NCI-H187 (cell line): ENCODE measurements around the gene RING1.

ENCODE experiments used
- DNase-seq, 2 experiments: peaks; one replicate each; lab custom pipeline; 2025; lab: John Stamatoyannopoulos, UW

RING1 gene

DNA sequence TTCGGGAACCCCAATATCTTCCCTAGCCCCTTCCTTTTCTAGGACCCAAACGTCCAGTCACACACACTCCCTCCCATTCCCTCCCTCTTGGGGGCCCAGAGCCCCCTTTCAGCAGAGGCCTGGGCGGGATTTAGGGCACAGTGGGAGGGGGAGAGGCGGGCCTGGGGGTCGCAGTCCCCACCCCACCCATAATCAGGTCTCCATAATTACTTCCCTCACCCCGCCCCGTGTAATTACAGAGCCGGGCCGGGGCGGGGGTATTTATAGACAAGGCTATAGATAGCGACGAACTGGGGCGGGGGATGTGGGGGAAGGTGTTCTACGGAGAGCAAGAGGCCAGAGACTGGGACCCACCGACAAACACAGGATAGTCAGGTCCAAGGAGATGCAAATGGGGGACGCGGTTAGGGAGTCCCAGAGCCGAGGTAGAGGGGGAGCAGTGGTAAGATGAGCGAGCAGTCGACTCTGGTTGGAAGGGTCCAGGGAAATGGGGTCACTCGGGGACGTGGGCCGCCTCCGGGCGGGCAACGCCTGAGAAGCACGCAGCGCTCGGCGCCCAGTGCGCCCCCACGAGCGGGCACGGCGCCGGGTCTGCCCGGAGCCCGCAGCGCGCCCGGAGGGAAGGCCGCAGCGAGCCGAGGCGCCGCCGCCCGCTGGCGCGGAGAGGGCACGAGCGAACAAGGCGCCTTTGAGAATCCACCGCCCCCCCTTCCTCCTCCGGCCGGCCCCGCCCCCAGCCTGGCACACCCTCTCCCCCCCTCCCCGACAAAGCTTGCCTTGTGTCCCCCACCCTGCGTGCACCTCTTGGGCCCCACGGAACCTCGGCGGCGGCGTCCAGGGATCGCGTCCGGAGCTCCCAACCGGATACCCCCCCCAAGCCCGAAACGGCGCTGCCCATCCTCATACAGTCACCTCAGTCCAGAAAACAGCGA lies 15.4 kb upstream of the RING1 start:
- no peak for DNase-seq

DNA sequence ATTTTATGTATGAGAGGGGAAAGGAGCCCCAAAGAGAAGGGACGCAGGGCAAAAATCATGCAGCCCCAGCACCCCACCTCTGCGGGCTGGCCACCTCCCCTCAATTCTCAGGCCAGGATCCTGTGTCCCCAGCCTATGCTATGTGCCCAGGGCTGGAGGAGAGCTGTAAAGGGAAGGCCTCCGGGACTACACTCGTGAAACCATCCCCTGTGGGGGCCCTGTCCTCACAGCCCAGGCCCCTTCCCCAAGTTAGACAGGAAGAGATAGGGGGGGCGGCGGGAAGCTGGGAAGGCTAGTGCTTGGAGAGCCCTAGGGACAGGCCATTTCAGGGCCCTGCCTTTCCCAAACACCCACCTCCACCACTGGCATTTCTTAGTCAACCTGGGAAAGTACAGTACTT lies 14.7 kb upstream of the RING1 start:
- no peak for DNase-seq

DNA sequence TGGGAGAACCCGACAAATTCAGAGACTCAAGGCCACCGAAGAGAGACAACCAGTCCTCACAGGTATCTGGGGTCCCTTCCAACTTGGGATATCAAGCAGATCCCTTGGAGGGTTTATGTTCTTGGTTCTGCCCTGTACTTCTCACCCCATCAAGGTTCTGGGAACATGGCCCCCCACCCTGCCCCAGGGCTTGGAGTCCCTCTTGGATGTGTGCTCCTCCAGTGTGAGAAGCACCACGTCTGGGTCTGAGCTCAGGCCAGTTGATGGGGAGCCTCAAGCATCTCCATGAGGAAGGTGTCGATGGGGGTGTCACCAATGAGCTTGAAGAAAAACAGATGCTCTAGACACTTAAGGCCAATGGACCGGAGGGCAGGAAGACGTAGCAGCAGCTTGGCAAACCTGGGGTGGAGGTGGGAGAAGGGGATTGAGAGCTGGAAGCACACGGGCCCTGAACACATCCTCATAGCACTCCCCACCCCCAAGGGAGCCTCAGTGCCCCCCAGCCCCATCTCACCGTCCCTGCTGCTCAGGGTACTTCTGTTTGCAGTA lies 13.8 kb upstream of the RING1 start:
- no peak for DNase-seq

DNA sequence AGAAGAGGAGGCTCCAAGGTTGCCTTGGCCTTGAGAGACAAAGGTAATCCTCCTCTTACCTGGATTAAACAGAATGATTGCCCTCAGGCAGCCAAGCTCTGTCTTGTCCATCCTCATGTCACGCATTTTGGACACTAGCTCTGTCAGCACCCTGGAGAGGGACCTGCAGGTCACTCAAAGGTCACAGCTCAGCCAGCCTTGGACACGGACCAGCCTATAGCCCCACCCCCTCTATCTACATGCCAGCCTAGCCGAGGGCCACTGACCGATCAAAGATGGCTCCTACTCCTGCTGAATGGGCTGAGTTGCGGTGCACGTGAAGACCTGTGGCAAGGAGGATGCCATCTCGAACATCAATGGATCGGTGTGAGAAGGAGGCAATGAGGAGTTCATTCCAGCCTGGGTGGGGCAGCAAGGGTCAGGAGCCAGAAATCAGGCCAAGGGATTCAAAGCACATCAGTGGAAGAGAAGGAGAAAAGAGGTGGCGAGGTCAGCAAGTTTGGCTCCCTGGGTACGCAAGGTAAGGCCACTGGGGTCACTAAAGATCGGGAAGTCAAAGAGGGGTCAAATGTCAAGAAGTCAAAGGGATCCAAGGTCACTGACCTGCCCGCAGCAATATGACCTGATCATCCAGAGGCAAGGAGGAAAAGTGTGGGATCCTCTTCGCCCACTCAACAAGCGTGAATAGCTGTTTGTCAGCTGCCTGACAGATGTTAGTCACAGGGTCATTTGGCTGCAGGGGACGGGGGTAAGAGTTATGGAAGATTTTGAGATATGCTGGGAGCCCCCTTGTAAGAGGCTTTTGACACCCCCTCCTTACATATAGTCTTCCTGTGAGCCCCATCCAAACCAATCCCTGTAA lies 12.8 kb upstream of the RING1 start:
- DNase-seq: no peak

DNA sequence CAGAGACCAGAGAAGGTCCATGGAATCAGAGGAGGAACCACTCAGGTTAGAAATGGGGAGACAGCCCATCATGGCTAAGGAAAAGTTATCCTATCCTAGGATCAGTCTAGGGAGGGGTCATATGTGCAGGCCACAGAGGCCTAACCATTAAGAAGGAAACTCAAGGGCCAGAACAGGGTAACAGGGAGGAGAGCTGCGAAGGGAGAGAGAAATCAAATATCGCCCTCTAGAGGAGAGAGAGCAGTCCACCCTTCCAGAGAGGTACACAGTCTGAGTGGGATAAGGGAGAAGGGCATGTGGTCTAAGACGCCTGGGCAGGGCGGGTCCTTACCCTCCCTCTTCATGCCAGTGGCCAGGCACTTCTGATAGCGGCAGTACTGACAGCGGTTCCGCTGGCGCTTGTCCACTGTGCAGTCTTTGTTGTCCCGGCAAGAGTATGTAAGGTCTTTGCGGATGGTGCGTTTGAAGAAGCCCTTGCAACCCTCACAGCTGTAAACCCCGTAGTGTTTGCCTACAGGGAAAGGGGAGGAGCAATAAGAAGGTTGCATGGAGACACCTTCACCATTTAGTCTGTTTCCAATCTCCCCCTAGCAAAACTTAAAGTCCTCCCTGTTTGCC lies 10.8 kb upstream of the RING1 start:
- DNase-seq: no peak

DNA sequence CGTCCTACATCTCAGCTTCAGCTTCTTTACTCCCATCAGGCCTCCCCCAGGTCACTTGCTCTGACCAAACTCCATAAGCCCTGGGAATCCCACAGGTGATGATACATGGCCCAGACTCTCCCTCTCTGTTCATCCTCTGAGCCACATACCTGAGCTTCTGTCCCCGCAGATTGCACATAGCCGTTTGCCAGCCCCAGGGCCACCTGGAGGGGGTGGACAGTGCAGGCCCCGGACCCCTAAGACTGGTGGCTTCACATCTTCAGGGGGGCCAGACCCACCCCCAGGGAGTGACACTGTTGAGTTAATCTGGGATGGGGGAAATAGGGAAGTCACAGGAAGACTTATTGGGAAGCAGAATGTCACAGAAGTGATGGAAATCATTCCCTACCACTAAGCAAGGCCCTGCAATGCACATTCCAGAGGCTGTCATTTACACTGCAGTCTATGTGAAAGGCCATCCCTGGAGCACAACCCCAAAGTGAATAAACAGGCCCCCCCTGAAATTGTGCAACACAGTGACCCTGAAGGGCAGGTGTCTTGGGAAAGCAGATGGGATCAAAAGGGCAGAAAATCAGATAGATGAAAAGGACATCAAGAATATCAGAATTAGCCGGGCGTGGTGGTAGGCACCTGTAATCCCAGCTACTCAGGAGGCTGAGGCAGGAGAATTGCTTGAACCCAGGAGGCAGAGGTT lies 10.0 kb upstream of the RING1 start:
- DNase-seq: no peak

DNA sequence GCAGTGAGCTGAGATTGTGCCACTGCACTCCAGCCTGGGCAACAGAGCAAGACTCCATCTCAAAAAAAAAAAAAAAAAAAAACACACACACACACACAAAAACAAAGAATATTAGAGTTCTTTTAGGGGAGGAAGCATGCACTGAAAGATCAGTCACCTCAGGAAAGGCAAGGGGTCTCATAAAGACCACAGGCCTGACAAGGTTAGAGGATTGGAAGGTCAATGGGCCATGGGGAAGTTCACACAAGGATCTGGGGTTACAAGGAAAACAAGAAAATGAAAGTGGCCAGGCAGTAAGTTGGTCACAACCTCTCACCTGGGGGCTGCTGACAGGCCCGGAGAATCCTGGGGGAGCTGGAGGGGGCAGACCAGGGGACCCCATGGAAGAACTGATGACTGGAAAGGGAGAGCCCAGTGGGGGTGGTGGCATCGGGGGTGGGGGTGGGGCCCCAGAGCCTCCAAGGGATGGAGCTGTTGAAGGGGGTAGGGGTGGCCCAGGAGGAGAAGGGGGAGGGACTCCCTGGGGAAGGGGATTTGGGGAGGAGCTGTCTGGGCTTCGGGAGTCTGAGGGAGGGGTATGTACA lies 9.4 kb upstream of the RING1 start:
- no peak for DNase-seq

DNA sequence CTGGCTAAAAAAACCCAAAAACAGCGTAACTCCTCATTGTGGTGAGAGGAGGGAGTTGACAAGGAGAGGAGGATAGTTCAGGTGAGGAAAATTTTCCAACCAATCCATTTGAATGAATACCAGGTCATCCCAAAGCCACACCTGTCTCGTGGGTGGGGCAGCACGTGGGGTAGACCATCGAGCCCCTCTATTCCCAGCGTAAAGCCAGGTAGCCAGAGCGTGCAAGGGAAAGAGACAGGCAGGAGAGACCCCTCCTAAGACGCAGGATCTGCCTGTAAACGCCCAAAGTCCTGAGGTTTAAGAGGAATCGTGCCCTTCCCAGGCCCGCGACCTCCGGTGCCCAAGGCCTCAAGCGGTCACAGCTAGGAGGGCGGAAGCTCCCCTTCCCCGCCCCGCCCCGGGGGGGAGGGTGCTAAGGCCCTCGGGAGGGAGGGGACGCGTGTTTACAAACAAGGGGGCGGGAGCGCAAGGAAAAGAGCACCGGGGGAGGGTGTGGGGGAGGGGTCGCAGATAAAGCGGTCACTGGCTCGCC lies 8.5 kb upstream of the RING1 start:
- peak; percentile 52 to 70 for DNase-seq

DNA sequence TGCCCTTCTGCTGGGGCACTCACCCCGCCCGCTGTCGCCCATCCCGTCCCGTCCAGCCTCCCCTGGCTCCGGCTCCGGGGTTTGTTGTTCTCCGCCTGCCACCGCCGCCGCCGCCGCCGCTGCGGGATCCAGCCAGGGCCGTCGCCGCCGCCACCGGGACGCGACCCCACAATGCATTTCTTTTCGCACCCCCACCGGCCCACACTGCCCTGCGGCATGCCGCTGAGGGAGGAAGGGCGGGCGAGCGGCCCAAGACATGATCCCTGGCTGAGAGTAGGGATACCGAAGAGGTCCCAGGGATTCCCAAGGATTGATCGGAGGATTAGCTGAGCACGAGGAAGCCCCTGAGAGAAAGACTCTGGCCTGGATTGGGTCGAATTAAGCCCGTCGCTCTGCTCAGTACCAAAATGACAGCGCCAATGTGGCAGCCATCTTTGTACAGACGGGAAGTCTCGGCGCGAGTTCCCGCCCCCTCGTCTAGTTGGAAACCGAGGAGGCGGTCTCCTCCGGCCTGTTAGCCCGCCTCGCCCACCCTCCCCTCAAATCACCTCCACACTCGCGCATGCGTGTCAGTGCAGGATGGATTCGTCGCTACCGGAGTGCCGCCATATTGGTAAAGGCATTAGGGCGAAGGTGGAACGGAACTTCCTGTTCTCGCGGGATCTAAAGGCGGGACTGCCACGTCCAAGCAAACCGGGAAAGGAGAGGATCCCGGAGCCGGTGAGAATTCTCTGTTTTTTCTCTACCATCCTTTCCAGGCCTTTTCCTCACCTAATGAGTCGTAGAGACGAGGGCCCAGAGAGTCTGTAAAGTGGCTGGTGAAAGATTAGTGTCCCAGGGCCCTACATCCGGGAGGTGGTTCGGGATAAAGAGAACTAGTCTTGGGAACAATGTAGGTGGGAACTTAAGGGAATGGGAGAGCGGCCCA lies 7.8 kb upstream of the RING1 start, which contains the start of the genes RXRB and SLC39A7:
Gene RXRB (minus strand): TSS at position 447 of the 928 bp plus-strand sequence. CDS start 189 bp downstream, at position 258.
Gene SLC39A7 (plus strand): TSS at position 649 of the 928 bp plus-strand sequence. CDS start 379 bp downstream, outside the sequence.
- peak; percentile 94 to 96 for DNase-seq

DNA sequence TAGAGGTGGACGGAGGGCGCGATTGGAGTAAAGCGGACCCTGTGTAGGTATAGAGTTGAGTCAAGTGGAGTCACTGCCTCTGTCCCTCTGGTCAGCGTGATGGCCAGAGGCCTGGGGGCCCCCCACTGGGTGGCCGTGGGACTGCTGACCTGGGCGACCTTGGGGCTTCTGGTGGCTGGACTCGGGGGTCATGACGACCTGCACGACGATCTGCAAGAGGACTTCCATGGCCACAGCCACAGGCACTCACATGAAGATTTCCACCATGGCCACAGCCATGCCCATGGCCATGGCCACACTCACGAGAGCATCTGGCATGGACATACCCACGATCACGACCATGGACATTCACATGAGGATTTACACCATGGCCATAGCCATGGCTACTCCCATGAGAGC lies 7.2 kb upstream of the RING1 start:
- DNase-seq: no peak

DNA sequence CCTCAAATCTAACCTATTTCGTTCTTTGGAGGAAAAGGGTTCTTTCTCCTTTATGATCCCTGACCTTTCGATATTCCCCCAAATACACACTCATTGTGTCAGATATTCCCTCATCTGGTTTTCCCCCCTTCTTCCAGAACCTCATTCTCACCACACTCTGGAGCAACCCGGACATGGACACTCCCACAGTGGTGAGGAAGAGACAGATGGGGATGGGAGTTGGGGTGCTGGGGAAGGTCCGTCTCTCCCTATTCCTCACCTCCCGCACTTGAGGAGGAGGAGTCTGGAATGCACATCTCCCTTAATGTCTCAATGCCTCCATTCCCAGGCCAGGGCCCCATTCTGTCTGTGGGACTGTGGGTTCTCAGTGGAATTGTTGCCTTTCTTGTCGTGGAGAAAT lies 6.4 kb upstream of the RING1 start:
- no peak for DNase-seq

DNA sequence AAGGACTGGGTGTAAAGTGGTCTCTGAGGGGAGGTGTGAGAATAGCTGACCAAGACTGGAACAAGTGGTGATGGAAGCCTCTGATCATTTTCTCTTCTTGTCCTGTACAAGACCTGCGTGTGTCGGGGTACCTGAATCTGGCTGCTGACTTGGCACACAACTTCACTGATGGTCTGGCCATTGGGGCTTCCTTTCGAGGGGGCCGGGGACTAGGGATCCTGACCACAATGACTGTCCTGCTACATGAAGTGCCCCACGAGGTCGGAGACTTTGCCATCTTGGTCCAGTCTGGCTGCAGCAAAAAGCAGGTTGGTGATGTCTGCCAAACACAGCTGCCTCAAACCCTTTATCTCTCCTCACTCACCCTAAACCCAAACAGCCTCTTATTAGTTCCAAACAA lies 5.5 kb upstream of the RING1 start:
- no peak for DNase-seq

DNA sequence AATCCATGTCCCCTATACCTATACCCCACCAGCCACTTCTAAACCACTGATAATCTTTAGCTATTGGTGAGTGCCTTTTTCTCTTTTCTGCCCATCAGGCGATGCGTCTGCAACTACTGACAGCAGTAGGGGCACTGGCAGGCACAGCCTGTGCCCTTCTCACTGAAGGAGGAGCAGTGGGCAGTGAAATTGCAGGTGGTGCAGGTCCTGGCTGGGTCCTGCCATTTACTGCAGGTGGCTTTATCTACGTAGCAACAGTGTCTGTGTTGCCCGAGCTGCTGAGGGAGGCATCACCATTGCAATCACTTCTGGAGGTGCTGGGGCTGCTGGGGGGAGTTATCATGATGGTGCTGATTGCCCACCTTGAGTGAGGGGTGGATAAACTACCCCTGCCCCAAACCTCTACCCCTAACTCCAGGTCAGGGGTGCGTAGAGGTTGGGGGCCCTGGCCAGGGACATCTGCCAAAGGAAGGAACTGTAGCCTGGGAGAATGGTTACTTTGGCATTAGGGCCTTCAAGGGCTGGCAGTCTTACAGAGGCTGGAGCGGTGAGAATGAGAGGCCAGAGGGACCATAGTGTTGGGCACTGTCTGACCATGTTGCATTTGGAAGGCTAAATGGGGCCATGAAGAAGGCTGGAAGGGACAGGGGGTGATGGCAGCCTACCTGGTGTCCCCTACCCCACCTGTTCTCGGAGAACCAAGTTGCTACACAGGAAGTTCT lies 4.7 kb upstream of the RING1 start:
- no peak for DNase-seq

DNA sequence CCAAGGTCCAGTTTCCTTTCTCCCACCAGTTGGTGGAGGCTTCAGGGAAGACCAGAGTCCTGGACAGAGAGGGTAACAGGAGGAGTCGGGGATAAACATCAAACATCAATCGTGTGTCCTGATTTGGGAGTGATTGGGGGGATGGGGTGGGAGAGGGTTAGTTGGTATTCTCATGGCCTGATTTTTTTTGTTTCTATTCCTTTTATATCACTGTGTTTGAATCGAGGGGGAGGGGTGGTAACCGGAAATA lies 4.2 kb upstream of the RING1 start:
- no peak for DNase-seq

DNA sequence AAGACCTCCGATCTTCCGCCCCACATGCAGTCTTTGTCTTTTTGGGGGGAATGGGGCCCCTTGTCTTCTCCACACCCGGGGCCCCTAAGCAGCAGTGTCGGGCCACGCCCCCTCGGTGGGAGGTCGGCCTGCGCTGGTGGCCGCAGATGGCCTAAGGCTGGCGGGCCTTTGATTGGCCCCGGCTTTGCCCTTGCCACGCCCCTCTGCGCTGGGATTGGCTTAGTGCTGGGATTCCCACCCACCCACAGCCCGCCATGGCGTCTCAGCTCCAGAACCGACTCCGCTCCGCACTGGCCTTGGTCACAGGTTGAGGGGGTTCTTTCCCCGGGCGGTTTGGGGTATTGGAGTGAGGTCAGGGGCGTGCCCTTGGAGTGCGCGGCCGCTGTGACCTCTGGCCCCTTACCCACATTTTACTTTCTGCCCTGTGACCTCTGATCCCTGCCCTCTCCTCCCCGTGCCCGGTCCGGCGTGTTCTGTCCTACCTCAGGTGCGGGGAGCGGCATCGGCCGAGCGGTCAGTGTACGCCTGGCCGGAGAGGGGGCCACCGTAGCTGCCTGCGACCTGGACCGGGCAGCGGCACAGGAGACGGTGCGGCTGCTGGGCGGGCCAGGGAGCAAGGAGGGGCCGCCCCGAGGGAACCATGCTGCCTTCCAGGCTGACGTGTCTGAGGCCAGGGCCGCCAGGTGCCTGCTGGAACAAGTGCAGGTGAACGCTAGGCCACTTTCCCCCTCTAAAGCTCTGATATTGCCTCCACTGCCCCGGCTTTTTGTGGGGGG lies 3.7 kb upstream of the RING1 start, which contains the start of gene HSD17B8:
Gene HSD17B8 (plus strand): TSS at position 241 of the 776 bp plus-strand sequence. CDS start 14 bp downstream, at position 255.
- peak; percentile 66 to 90 for DNase-seq

DNA sequence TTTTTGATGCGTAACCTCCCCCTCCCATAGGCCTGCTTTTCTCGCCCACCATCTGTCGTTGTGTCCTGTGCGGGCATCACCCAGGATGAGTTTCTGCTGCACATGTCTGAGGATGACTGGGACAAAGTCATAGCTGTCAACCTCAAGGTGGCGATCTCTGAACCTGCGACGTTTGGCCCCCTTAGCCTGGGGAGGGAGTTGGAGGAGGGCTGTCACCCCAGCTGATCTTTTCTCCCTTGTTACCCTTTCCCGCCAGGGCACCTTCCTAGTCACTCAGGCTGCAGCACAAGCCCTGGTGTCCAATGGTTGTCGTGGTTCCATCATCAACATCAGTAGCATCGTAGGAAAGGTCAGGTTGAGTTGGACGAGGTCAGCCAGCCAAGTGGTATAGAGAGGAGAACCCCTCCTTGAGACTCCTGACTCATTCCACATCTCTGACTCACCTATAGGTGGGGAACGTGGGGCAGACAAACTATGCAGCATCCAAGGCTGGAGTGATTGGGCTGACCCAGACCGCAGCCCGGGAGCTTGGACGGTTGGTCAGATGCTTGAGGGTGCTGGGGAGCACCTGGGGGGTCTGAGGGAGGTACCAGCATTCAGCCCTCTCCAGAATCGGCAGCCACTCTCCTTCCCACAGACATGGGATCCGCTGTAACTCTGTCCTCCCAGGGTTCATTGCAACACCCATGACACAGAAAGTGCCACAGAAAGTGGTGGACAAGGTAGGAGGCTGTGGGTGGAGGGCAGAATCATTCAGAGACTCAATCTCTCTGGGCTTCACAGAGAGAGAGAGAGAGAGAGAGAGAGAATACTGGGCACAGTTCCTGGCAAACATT lies 2.9 kb upstream of the RING1 start:
- no peak for DNase-seq
